Stomach smooth muscle (tissue), 2 donors: ENCODE measurements around the gene PRCD.
A peak's percentile ranks its signal among the peaks of the same experiment; 100 is the strongest.

ENCODE experiments used
- H3K27ac ChIP-seq: one replicate; pipeline ENCODE4 v1.7.0; 2013; ENCODE audit warnings: mild to moderate bottlenecking, low read length, inconsistent platforms
- H3K27me3 ChIP-seq, 2 donors: one replicate each; pipeline ENCODE4 v1.7.0; 2013; ENCODE audit warnings: low read length in 2 of 2; ENCODE audit not compliant: insufficient read depth in 2 of 2, control insufficient read depth in 1 of 2
- H3K36me3 ChIP-seq, 2 donors: one replicate each; pipeline ENCODE4 v1.7.0; 2013; ENCODE audit warnings: low read length in 2 of 2; ENCODE audit not compliant: control insufficient read depth in 2 of 2, insufficient read depth in 2 of 2
- H3K4me1 ChIP-seq: one replicate; pipeline ENCODE4 v1.7.0; 2013; ENCODE audit warnings: low read length; ENCODE audit not compliant: control insufficient read depth, insufficient read depth
- H3K4me3 ChIP-seq, 2 donors: one replicate each; pipeline ENCODE4 v1.7.0; 2013; ENCODE audit warnings: low read length in 2 of 2
- H3K9ac ChIP-seq, 2 donors: one replicate each; pipeline ENCODE4 v1.7.0; 2013; ENCODE audit warnings: low read length in 2 of 2, mild to moderate bottlenecking in 1 of 2
- H3K9me3 ChIP-seq, 2 donors: one replicate each; pipeline ENCODE4 v1.7.0; 2013; ENCODE audit warnings: low read length in 2 of 2; ENCODE audit not compliant: control insufficient read depth in 2 of 2
- donor health status: healthy.
- donor health status: Pancreatic carcinoma.

Gene PRCD

DNA sequence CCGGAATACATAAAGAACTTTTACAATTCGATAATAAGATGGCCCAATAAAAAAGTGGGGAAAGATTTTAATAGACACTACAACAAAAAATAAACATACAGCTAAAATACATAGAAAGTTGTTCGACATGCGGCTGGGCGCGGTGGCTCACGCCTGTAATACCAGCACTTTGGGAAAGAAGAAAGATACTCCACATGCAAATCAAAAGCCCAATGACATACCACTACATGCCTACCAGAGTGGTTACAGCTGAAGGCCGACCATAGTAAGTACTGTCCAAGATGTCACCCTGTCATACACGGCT, 9.3 kb downstream of the PRCD start:
- Histone ChIP-seq H3K27ac (no peak overlapping the region), H3K9me3 (no peaks in the 10 kb centered on the region), H3K27me3 (peaks cover 0 to 4% of the 10 kb centered on the region in 2 donors), H3K9ac (no peak overlapping the region), H3K4me1 (peaks cover 24% of the 10 kb centered on the region), H3K4me3 (no peak overlapping the region), H3K36me3 (no peaks in the 10 kb centered on the region)

DNA sequence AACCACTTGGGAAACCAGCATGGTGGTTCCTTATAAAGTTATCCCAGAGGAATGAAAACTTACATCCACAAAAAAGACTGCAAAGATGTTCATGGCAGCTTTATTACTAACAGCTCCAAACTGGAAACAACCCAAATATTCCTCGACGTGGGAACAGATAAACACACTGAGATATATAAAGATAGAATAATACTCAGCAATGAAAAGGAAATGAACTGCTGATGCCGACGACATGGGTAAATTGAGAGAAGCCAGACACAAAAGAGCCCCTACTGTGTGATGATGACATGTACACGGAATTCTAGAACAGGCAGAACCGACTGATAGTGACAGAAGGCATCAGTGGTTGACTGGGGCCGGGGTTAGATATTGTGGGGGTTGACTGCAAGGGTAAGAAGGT, 9.7 kb downstream of the PRCD start:
- peaks cover 20% of the 10 kb centered on the region for H3K4me1 ChIP-seq

DNA sequence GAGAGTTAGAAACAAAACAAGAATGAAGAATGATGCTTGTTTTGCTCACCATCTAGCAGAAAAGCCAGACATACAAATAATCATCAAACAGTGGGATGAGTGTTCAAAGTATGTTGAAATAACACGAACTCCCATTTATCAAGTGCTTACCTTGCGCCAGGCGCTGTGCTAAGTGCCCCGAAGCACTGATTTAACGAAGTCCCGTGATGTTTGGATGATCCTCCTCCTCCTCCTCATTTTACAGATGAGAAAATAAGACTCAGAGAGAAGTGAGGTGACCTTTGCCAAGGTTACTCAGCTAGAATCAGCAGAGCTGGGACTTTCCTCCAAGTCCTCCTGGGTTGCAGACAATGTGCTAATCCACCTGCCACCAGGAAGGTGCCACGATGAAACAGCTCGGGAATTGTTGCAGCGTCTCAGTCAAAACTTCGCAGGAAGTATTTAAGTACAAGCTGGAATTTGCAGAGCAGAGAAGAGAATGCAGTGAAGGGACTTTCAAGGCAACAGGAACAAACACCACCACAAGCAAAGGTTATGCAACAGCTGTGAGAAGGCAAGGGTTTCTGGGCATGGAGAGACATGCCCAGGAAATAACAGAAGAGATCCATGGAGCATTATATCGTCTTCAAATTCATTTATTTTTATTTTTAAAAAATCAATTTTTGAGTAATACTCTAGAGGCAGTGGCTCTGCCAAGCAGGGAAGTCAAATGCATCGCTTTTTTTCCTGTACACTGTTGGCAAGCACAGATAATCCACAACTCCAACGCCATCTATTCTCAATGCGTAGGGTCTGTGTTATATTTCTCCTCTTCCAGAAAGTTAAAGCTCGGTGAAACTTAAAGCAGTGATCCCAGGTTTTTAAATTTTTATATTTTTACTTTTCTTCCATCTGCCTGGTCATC, 11.1 kb downstream of the PRCD start:
- no peak overlapping the region for H3K9ac ChIP-seq
- no peak overlapping the region for H3K4me3 ChIP-seq
- no peak overlapping the region for H3K27ac ChIP-seq

More for the DNA sequence above, 9.7 kb downstream of the PRCD start:
- H3K27ac ChIP-seq: no peak overlapping the region
- H3K36me3 ChIP-seq: no peaks in the 10 kb centered on the region
- H3K9ac ChIP-seq: no peak overlapping the region
- no peak overlapping the region for H3K4me3 ChIP-seq
- no peaks in the 10 kb centered on the region for H3K9me3 ChIP-seq
- peaks cover 0 to under 1% of the 10 kb centered on the region in 2 donors for H3K27me3 ChIP-seq

DNA sequence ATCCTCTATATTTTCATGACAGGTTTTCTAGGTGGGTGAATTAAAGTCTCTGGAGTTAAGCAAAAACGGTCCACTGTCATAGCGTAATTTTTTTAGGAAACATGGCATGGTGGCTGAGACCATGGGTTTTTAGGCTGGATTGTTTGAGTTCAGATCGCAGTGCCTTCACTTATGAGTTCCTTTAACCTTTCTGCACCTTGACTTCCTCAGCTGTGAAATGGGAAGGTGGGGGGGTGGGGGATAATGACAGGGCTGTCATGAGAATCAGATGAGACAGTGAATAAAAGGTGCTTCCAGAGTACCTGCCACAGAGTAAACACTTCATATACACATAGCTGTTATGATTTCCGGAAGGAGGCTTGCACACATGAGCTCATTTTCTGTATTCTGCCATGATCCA, 11.8 kb downstream of the PRCD start:
- peaks cover 6% of the 10 kb centered on the region for H3K4me1 ChIP-seq
- H3K9ac ChIP-seq: no peak overlapping the region
- H3K4me3 ChIP-seq: no peak overlapping the region
- no peaks in the 10 kb centered on the region for H3K36me3 ChIP-seq
- no peak overlapping the region for H3K27ac ChIP-seq
- no peaks in the 10 kb centered on the region for H3K9me3 ChIP-seq
- H3K27me3 ChIP-seq: no peaks in the 10 kb centered on the region

More for the DNA sequence above, 11.1 kb downstream of the PRCD start:
- Histone ChIP-seq H3K27me3 (no peaks in the 10 kb centered on the region), H3K9me3 (no peaks in the 10 kb centered on the region), H3K36me3 (no peaks in the 10 kb centered on the region), H3K4me1 (peaks cover 11% of the 10 kb centered on the region)

DNA sequence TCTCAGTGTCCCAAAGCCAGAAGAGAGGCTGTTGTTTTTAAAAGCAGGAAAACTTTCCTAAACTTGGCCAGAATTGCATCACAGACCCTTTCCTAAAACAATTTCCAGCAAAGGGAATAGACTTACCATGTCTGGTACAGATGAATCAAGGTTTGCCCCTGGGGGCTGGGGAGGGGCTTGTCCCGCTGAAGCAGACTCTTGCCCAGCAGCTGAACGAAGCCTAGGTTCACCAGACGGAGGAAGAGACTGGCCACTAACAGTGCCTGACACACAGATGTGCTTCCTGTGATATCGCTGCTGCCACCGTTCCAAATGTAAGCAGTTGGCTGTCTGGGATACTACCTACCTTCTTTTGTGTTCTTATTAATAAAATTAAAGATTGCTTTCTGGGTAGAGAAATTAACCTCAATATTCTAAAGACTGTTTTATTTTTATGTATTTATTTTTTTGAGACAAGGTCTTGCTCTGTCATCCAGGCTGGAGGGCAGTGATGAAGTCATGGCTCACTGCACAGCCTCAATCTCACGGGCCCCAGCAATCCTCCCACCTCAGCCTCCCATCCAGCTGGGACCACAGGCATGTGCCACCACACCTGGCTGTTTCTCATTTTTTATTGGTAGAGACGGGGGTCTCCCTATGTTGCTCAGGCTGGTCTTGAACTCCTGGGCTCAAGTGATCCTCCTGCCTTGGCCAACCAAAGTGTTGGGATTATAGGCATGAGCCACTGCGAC, 13.5 kb downstream of the PRCD start:
- no peaks in the 10 kb centered on the region for H3K36me3 ChIP-seq
- H3K9ac ChIP-seq: no peak overlapping the region

DNA sequence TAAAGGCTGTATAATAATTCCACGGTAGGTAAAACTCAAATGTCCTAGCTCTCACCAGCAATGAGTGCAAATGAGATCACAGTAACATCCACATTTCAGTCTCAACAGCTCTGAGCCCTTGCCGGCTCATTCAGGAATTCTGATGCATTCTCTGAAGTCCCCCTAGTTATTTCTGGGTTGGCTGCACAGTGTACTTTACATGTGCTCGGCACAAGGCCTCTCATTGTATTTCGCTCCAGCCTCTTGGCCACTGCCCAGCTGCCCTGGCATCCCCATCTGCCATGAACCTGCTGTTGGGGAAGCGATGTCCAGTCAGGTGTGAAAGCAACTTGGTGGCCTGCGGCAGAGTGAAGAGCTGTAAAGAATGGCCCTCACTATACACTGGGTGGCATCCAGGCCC, 14.3 kb downstream of the PRCD start:
- H3K9me3 ChIP-seq: no peaks in the 10 kb centered on the region
- H3K4me3 ChIP-seq: no peak overlapping the region
- no peaks in the 10 kb centered on the region for H3K36me3 ChIP-seq
- H3K27ac ChIP-seq: no peak overlapping the region
- H3K4me1 ChIP-seq: peaks cover 15% of the 10 kb centered on the region
- no peak overlapping the region for H3K9ac ChIP-seq
- H3K27me3 ChIP-seq: no peaks in the 10 kb centered on the region

More for the DNA sequence above, 13.5 kb downstream of the PRCD start:
- H3K27ac ChIP-seq: no peak overlapping the region
- peaks cover 11% of the 10 kb centered on the region for H3K4me1 ChIP-seq
- H3K27me3 ChIP-seq: no peaks in the 10 kb centered on the region
- no peaks in the 10 kb centered on the region for H3K9me3 ChIP-seq
- no peak overlapping the region for H3K4me3 ChIP-seq

DNA sequence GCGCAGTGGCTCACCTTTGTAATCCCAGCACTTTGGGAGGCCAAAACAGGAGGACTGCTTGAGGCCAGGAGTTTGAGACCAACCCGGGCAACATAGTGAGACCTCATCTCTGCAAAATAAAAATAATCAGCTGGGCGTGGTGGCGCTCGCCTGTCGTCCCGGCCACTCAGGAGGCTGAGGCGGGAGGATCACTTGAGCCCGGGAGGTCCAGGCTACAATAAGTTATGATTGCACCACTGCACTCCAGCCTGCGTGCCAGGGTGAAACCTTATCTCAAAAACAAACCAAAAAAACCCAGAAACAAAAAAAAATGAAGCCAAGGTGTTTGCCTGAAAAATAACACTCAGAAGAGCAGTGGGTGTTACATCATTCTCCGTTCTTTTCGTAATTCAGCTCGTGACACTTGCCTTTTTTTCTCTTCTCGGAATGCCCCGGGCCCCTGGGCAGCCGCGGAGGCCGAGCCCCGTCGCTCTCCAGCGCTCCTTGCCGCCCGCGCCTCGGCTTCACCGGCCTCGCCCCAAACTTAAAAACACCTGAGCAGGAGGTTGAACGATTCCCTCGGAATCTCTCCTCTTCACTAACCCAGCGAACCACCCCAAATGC, 17.0 kb downstream of the PRCD start:
- peaks cover 2 to 4% of the 10 kb centered on the region in 2 donors for H3K36me3 ChIP-seq
- peak overlapping the region; percentile 95 to 100 for H3K9ac ChIP-seq
- peaks cover 25% of the 10 kb centered on the region for H3K4me1 ChIP-seq
- H3K9me3 ChIP-seq: no peaks in the 10 kb centered on the region
- peak overlapping the region; percentile 93 to 100 for H3K4me3 ChIP-seq
- peak overlapping the region; percentile 88 for H3K27ac ChIP-seq
- no peaks in the 10 kb centered on the region for H3K27me3 ChIP-seq

DNA sequence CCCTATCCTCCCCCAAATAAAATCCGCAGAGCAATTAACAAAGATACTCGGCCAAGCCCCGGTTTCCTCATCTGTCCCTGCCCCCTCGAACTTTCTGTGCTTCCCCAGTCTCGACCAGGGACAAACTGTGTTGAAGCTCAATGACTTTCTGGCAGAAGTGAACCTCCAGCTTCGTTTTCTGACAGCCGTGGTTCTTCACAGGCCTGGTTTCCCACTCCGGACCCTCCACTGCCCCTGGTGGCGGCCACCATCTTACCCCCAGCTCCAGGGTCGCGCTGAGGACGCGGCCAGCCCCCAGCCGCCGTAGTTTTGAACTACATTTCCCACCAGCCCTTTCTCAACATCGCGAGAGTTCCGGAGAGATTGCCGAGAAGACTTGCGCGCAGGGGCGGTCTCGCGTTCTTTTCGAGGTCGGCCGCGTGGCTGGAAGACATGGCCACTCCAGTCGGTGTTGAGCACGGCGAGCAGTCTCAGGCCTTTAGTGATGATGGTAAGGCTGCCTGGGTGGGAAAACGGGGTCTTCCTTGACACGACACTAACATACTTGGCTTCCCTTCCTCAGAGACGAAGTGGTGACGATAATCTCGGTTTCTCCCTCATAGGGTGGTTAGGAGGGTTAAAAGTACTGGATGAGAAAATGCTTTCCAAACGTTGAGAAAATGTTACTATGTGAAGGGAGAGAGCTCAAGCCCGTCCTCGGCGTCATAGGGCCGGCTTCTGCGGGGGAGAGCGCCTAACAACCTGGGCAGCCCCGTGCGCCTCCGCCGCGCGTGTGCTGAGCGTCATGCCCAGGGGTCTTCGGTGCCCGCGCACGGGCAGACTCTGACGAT, 17.7 kb downstream of the PRCD start:
- Histone ChIP-seq H3K9me3 (no peaks in the 10 kb centered on the region), H3K36me3 (peaks cover 4 to 6% of the 10 kb centered on the region in 2 donors), H3K27me3 (no peaks in the 10 kb centered on the region), H3K4me1 (peaks cover 27% of the 10 kb centered on the region), H3K4me3 (peak overlapping the region; percentile 93 to 100), H3K27ac (peak overlapping the region; percentile 88), H3K9ac (peak overlapping the region; percentile 95 to 100)

DNA sequence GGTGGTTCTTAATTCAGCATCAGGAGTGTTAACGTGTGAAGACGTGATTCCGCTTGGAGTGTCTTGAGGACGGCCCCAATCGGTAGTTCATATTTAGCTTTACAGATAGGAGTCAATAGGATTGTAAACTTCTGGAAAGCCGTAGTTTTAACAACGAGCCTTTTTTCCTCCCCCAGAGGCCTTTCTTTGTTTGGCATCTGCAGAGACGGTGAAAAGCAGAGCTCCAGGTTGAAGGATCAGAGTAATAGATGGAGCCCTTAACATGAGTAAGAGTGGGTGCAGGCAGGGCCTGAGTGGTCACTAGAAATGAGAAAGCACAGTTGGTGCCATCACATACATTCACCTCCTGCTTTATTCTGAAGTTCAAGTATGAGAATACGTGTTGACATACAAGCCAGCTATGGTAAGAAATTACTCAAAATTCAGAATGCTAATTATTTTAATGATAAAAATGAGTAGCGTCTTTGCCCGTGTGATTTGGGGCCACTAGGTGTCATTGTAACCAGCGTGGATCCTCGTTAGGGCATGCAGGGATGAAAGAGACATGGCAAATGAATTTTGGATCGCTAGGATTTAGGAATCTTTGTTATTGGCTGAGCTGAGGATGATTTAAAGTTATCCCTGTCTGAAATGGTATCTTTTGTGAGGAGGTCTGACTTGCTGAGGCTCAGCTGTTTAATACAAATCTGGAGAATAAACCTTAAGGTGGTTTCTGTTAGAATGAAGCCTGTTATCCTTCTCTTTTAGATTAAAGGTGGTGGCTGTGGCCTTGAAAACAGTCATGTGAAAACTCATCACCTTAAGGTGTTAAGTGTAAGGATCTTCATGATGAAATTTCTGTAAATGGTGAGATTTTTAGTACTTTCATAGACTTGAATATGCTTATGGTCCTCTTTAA, 18.6 kb downstream of the PRCD start:
- H3K36me3 ChIP-seq: peaks cover 4 to 8% of the 10 kb centered on the region in 2 donors
- peak overlapping the region; percentile 95 to 100 for H3K9ac ChIP-seq
- H3K27me3 ChIP-seq: no peaks in the 10 kb centered on the region
- H3K4me1 ChIP-seq: peaks cover 27% of the 10 kb centered on the region
- peak overlapping the region; percentile 93 to 100 for H3K4me3 ChIP-seq
- H3K27ac ChIP-seq: peak overlapping the region; percentile 88
- no peaks in the 10 kb centered on the region for H3K9me3 ChIP-seq
